Dedifferentiated amniotic fluid mesenchymal stem cell (primary cell): Measurements from ENCODE around the gene KRTAP10-7.
"Not testable (repeated sequence)": the region's sequence is repeated elsewhere in the genome, so short reads cannot be mapped to it uniquely, and the experiment has no call there.

ENCODE experiments used
- DNase-seq: peaks from one replicate; pipeline ENCODE4 v3.0.0-alpha.2; 2016; ENCODE audit errors: extremely low spot score

Gene KRTAP10-7

GRCh38 chr21:44590311-44590721 lies 10.1 kb upstream of the KRTAP10-7 start:
- no peak for DNase-seq

GRCh38 chr21:44590897-44591800 lies 9.2 kb upstream of the KRTAP10-7 start:
- not testable (repeated sequence) for DNase-seq

GRCh38 chr21:44591801-44592130 lies 8.6 kb upstream of the KRTAP10-7 start:
- DNase-seq, result not testable (repeated sequence)

- no peak for DNase-seq
These were observed 7.7 kb upstream of the KRTAP10-7 start, which contains the start of gene KRTAP10-6 for GRCh38 chr21:44592446-44593311. KRTAP10-6 (minus strand) TSS chr21:44592505; CDS start chr21:44592484, 21 bp downstream.

- no peak for DNase-seq
These were observed 6.6 kb upstream of the KRTAP10-7 start for GRCh38 chr21:44593598-44594405.

- DNase-seq, result no peak
These were observed 5.9 kb upstream of the KRTAP10-7 start for GRCh38 chr21:44594406-44594916.

- DNase-seq, result no peak
These were observed 4.9 kb upstream of the KRTAP10-7 start for GRCh38 chr21:44595524-44595923.

- DNase-seq, result no peak
These were observed 4.2 kb upstream of the KRTAP10-7 start for GRCh38 chr21:44596068-44596725.

GRCh38 chr21:44598061-44598460 lies 2.3 kb upstream of the KRTAP10-7 start:
- no peak for DNase-seq

GRCh38 chr21:44599264-44600029 lies 950 bp upstream of the KRTAP10-7 start:
- no peak for DNase-seq

GRCh38 chr21:44601091-44601490 lies 694 bp downstream of the KRTAP10-7 start:
- not testable (repeated sequence) for DNase-seq

GRCh38 chr21:44601596-44602462 lies 1.4 kb downstream of the KRTAP10-7 start:
- no peak for DNase-seq

GRCh38 chr21:44602463-44602850 lies 2.1 kb downstream of the KRTAP10-7 start:
- no peak for DNase-seq

- no peak for DNase-seq
These were observed 2.9 kb downstream of the KRTAP10-7 start for GRCh38 chr21:44603109-44603875.

- DNase-seq, result no peak
These were observed 3.5 kb downstream of the KRTAP10-7 start for GRCh38 chr21:44603911-44604310.

GRCh38 chr21:44606495-44606894 lies 6.1 kb downstream of the KRTAP10-7 start:
- no peak for DNase-seq

- DNase-seq, result no peak
These were observed 8.8 kb downstream of the KRTAP10-7 start for GRCh38 chr21:44609193-44609592.

GRCh38 chr21:44610157-44610843 lies 9.9 kb downstream of the KRTAP10-7 start:
- not testable (repeated sequence) for DNase-seq
